IPS-20b (cell line): ENCODE data around the gene BAIAP2.

ENCODE experiments used
- H3K27ac ChIP-seq: one replicate; pipeline ENCODE4 v1.5.1; 2013; ENCODE audit warnings: low read length
- H3K27me3 ChIP-seq: 2 replicates; pipeline ENCODE4 v1.6.1; 2013; ENCODE audit warnings: mild to moderate bottlenecking, low read length, inconsistent platforms; ENCODE audit not compliant: insufficient read depth
- H3K36me3 ChIP-seq: 2 replicates; pipeline ENCODE4 v1.6.1; 2013; ENCODE audit warnings: low read depth, mild to moderate bottlenecking, inconsistent platforms, low read length, moderate library complexity; ENCODE audit not compliant: insufficient read depth
- H3K4me1 ChIP-seq: 2 replicates; pipeline ENCODE4 v1.6.1; 2013; ENCODE audit warnings: mild to moderate bottlenecking, control low read depth, inconsistent platforms, low read length, moderate library complexity; ENCODE audit not compliant: insufficient read depth
- H3K4me3 ChIP-seq: 2 replicates; pipeline ENCODE4 v1.5.1; 2013; ENCODE audit warnings: mild to moderate bottlenecking, low read length, inconsistent platforms
- H3K9ac ChIP-seq: 2 replicates; pipeline ENCODE4 v1.6.1; 2013; ENCODE audit warnings: low read depth, mild to moderate bottlenecking, inconsistent platforms, low read length, moderate library complexity
- H3K9me3 ChIP-seq: 2 replicates; pipeline ENCODE4 v1.6.1; 2013; ENCODE audit warnings: mild to moderate bottlenecking, low read depth, low read length, inconsistent platforms; ENCODE audit not compliant: insufficient read depth

The BAIAP2 gene

DNA sequence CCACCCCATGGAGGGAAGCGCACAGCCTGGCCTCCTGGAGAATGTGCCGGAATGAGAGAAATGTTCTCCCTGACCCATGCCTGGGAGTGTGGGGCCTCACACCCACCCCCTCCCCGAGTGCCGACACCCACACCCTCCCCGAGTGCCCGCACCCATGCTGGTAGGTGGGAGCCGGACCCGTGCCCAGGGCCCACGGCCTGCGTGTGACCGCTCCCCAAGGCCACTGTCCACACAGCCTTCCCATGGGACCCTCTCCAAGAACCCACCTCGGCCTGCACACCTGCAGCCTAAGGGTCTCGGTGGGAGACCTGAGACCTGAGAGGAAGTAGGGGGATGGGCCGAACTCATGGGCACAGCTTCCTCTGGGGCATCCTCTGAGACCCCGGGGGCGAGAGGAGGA lies 127.0 kb downstream of the BAIAP2 start:
- no peaks in the 10 kb centered on the region for H3K4me1 ChIP-seq
- peaks cover 6% of the 10 kb centered on the region; the same call in 1 of the 2 replicates for H3K27me3 ChIP-seq
- H3K27ac ChIP-seq = no peak overlapping the region

DNA sequence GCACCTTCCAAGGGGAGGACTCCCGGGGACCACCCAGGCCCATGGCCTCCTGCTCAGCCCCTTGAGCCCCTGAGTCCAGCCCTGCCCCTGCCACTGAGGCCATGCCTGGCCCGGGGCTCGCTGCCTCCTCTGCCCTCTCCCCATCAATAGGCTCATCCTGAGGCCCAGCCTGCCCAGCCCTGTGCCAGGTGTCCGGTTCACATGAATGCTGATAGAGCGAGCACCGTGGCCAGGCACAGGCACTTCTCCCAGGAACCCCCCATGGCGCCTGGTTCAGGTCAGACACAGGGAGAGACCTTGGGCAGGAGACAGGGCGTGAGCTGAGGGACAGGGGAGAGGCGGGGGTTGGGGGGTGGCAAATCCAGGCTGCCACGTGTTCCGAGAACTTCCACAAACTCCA lies 127.5 kb downstream of the BAIAP2 start:
- no peaks in the 10 kb centered on the region for H3K4me1 ChIP-seq
- no peak overlapping the region for H3K4me3 ChIP-seq
- no peak overlapping the region for H3K9ac ChIP-seq
- no peak overlapping the region for H3K27ac ChIP-seq
- H3K27me3 ChIP-seq = peaks cover 11% of the 10 kb centered on the region; the same call in 1 of the 2 replicates
- no peaks in the 10 kb centered on the region for H3K36me3 ChIP-seq
- H3K9me3 ChIP-seq = no peaks in the 10 kb centered on the region

More for the DNA sequence above, 127.0 kb downstream of the BAIAP2 start:
- H3K9me3 ChIP-seq = no peaks in the 10 kb centered on the region
- no peak overlapping the region for H3K9ac ChIP-seq
- H3K4me3 ChIP-seq = no peak overlapping the region
- no peaks in the 10 kb centered on the region for H3K36me3 ChIP-seq

- Histone ChIP-seq H3K4me1 (no peaks in the 10 kb centered on the region), H3K36me3 (no peaks in the 10 kb centered on the region), H3K9ac (no peak overlapping the region), H3K27me3 (peaks cover 18% of the 10 kb centered on the region), H3K4me3 (no peak overlapping the region), H3K9me3 (no peaks in the 10 kb centered on the region), H3K27ac (no peak overlapping the region)
Measured at GRCh38 chr17:81163051-81163695, 128.2 kb downstream of the BAIAP2 start.

DNA sequence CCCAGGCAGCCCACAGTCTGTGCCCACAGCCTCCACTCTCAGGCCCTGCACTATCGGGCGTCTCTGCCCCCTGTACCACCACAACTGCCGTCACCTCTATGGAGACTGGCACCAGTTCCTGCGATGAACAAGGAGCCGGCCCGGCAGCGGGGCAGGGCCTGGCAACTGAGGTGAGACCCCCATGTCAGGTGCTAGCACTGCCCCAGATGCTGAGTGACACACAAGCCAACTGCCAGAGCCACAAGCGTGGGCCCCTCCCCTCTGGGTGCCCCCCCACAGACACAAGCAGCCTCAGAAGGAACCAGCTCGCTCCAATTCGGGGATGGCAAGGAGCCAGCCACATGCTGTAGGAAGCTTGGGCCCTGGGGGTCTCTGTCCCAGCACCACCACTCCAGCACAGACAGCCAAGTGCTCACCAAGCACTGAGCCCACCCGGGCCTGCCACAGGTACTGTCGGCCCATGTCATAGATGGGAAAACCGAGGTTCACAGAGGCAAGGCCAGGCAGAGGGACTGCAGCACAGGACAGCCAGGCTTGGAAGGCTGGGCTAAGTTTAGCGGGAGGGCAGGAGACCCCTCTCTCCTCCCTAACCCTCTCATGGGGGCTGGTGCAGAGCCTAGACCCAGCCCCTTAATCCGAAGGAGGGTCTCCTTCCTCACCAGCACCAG lies 128.9 kb downstream of the BAIAP2 start:
- peaks cover 19% of the 10 kb centered on the region for H3K27me3 ChIP-seq
- H3K27ac ChIP-seq = no peak overlapping the region
- H3K36me3 ChIP-seq = no peaks in the 10 kb centered on the region
- no peaks in the 10 kb centered on the region for H3K4me1 ChIP-seq
- H3K9ac ChIP-seq = no peak overlapping the region
- H3K9me3 ChIP-seq = no peaks in the 10 kb centered on the region
- H3K4me3 ChIP-seq = no peak overlapping the region

GRCh38 chr17:81164371-81165245 lies 129.7 kb downstream of the BAIAP2 start:
- Histone ChIP-seq H3K27ac (no peak overlapping the region), H3K9ac (no peak overlapping the region), H3K4me1 (no peaks in the 10 kb centered on the region), H3K27me3 (peaks cover 19% of the 10 kb centered on the region), H3K36me3 (no peaks in the 10 kb centered on the region), H3K9me3 (no peaks in the 10 kb centered on the region), H3K4me3 (no peak overlapping the region)

DNA sequence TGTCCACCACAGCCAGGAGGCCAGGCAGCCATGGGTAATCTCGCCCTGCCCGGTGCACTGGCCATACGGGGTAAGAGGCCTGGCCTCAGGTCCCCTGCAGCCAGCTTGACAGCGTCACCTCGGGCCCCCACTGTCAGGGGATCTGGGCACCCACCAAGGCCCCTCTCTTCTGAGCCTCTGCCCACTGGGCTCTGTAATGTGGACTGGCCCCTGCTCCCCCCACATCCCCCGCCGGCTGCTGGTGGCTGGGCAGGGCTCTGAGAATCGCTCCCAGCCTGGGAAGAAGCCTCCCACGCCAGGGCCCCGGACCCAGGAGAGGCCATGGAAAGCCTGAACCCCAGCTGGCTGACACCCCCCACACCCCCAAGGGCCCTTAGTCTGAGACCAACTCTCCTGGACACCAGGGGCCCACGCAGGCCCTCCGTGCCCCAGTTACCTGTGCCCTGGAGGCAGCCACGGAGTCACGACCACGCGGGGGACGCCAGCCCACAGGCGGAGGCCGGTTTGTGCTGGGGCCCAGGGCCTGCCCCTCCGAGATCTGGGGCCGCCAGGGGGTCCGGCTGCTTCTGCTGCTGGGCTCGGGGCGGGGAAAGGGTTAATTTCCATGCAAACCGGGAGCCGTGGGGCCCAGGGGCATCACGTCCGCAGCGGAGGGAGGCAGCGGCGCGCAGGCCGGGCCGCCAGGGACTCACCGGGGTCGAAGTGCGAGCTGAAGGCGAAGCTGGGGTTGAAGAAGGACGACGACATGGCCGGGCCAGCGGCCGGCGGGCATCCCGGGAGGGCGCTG lies 130.5 kb downstream of the BAIAP2 start, which contains the start of gene PVALEF:
Gene PVALEF (plus strand): TSS at position 262 of the 787 bp plus-strand sequence. CDS start 15,720 bp downstream, outside the sequence.
- Histone ChIP-seq H3K36me3 (no peaks in the 10 kb centered on the region), H3K4me1 (no peaks in the 10 kb centered on the region), H3K27me3 (peaks cover 19% of the 10 kb centered on the region), H3K4me3 (peak within 1 kb of the TSS; percentile 52; the same call in 1 of the 2 replicates), H3K9ac (no peak within 1 kb of the TSS), H3K9me3 (no peaks in the 10 kb centered on the region), H3K27ac (no peak within 1 kb of the TSS)

GRCh38 chr17:81166033-81166492 lies 131.1 kb downstream of the BAIAP2 start, which contains the start of gene AATK:
Gene AATK, minus strand, starts transcription at chr17:81166221. Its CDS starts 229 bp downstream, at chr17:81165992.
- Histone ChIP-seq H3K27ac (no peak within 1 kb of the TSS), H3K9ac (no peak within 1 kb of the TSS)

More at GRCh38 chr17:81166033-81166492, 131.1 kb downstream of the BAIAP2 start, which contains the start of gene AATK:
- Histone ChIP-seq H3K27me3 (peaks cover 19% of the 10 kb centered on the region), H3K9me3 (no peaks in the 10 kb centered on the region), H3K36me3 (no peaks in the 10 kb centered on the region), H3K4me3 (peak within 1 kb of the TSS; percentile 52; the same call in 1 of the 2 replicates), H3K4me1 (no peaks in the 10 kb centered on the region)
